IPS DF 4.7 (cell line): ENCODE measurements around the gene CUL4B.
"Not testable (repeated sequence)": the region's sequence is repeated elsewhere in the genome, so short reads cannot be mapped to it uniquely, and the experiment has no call there.

Source experiments
- DNase-seq: peaks from one replicate; pipeline ENCODE4 v3.0.0-alpha.2; 2013; ENCODE audit warnings: low spot score; ENCODE audit errors: extremely low read depth

Gene CUL4B

DNA sequence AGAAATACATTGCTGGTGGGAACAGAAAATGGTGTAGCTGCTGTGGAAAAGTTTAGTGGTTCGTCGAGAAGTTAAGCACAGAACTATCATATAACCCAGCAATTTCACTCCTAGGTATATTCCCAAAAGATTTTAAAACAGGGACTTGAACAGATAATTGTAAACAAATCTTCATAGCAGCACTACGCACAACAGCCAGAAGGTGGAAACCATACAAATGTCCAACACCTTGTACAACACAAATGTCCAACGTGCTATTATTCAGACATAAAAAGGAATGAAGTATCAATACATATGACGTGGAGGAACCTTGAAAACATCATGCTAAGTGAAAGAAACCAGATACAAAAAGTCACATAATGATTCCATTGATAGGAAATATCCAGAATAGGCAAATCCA is 37.9 kb downstream of the CUL4B start:
- no peak for DNase-seq

DNA sequence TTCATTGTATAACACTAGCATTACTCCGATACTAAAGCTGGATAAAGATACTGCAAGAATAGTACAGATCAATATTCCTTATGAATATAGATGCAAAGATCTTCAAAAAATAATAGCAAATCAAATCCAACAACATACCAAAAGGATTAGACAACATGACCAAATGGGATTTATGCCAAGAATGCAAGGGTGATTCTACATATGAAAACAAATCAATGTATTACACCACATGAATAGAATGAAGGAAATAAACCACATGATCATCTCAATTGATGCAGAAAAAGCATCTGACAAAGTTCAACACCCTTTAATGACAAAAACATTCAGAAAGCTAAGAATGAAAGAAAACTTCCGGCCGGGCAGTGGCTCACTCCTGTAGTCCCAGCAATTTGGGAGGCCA is 42.8 kb downstream of the CUL4B start:
- no peak for DNase-seq

DNA sequence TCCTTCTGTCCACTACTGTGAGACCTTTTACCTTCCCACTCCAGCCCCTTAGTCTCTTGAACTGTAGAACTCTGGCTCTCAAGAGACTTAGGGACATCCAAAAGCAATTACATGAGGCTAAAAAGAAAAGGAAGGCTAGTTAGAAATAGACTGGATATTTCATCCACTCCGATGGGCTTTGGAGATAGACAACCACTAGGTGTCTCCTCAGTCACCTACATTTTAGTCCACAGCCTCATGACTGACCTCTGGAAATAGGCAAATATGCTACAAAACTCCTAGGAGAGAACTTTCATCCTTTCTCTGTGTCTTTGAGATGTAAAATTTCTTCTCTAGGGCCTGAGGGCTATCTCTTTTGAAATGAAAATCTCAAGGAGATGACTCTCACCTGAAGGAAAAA is 46.5 kb downstream of the CUL4B start:
- peak; percentile 9 for DNase-seq

DNA sequence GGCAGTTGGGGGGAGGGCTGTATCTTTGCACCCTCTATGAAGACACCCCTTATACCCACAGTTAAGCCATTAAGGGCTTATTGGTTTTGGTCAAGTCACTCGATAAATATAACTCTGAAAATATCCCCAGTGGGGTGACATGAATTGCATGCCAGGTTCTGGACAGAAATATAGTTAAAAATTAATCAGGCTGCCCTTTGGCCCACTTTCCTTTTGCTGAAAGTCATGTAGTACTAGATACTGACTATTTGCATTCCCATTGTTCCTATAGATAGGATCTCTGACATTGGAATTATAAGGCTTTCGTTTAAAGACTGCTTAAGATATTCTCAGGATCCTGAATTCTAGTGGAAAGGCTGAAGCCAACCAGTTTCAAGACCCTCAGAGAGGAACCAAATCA is 48.1 kb downstream of the CUL4B start:
- no peak for DNase-seq

DNA sequence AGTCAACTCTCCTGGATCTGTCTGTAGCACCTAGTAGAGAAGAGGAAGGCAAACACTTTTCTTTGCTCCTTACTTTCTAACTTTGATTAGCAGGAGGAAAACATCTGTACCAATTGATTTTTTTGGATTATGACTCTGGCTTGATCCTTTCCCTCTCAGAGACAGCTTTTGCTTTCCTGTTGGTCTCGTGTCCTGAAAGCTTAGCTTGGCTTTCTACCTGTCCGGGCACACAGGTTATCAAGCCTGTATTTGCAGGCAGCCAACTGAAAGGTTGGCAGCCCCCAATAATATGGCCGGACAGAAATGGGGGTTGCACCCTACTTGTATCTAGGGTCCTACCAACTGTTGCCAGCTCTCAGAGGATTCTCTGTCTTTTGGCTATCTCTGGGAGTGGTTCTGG is 48.5 kb downstream of the CUL4B start:
- DNase-seq: no peak

DNA sequence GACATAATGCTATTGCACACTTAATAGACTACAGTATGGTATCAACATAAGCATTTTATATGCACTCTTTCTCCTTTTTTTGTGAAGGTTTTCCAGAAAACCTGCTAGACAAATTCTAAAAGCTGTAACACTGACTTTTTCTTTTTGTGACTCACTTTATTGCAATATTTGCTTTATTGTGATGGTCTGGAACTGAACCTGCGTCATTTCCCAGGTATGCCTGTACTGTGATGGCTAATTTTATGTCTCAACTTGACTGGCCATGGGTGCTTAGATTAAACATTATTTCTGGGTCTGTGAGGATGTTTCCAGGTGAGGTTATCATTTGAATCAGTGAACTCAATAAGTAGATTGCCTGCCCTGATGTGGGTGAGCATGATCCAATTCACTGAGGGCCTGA is 56.2 kb downstream of the CUL4B start:
- no peak for DNase-seq

DNA sequence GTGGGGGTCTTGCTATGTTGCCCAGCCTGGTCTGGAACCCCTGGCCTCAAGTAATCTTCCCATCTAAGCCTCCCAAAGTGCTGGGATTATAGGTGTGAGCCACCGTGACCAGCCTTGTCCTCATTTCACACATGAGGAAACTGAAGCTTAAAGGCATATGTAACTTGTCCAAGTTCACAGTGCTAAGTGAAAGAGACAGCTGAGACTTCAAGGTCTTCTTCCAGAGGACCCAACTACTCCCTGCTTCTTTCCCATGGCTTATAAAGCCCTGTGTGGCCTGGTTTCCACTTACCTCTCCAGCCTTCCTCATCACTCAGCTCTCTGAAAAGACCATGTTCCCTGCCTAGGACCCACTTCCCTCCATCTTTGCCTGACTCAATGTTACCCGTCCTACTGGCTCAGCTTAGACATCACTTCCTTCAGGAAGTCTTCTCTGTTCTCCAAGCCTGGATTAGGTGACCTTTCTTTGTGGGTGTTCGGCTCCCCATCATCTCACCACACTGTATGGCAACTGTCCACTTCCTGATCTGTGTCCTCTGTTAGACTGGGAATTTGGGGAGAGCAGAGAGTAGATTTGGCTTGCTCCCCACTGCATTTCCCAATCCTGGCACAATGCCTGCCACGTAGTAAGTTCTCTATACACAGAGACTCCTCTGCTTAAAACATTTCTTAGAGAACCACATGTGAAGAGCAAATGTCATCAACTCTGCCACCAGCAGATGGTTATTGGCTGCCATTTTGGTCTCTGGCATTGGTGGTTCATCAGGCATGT is 61.3 kb downstream of the CUL4B start:
- DNase-seq: no peak

DNA sequence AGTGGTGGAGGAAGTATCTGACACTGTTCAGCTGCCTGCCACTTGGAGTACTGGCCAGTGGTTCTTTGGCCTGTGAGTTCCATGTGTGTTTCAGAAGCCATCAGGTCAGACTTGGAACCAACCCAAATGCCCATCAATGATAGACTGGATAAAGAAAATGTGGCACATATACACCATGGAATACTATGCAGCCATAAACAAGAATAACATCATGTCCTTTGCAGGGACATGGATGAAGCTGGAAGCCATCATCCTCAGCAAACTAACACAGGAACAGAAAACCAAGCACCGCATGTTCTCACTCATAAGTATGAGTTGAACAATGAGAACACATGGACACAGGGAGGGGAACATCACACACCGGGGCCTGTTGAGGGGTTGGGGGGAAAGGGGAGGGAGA is 70.6 kb downstream of the CUL4B start:
- DNase-seq: not testable (repeated sequence)

DNA sequence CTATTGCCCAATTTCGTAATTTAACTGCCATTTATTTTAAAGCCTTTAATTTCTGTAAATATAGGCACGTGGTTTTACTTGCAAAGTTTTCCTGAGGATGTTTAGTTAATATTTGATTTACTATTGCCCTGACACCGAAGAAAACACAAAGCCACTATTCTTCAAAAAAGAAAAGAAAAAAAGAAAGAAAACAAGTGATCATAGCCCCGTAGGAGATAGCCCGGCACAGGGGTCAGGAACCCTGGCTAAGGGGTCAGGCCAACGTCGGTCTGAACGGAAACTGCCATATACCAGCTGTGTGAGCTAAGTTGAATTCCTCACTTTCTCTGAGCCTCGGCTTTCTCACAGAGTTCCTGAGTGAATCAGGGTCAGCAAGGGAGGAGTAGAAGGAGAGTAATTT is 74.0 kb downstream of the CUL4B start:
- no peak for DNase-seq

DNA sequence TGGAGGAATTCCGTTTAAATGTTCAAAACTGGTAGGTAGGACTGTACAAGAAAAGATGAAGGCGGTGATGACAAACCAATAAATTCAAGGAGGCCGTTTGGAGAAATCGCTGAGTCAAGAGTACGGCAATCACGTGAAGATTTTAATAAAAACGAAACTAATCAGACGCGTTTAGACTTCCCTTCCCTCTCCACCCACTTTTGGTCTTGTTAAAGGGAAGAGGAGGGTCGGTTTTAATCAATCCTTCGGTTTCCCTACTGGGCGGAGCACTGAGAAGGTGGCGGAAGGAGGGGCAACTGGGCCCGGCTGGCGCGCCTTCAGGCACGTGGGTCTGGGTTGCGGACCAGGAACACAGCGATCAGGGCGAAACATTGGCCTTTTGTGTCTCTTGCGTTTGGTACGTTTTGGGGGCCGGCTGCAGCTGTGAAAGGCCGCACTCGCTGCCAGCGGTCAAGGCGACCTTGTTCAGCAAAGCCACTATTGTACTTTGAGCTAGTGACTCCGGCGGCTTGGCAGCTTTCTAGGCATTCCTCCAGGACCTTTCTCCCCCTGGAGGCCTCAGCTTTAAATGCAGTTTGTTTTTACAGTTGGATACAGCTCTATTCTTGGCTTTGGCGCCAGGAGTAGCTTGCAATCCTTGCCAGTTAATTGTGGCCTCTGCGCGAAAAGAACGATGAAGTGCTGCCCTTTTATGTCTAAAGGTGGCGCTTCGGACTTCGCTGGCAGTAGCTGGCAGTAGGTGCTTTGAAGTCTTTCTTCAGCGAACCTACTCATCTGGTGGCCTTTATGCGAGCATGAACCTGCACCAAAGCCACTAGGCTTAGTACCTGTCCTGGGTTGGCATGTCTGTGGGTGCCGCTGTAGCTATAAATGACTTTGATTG is 74.9 kb downstream of the CUL4B start:
- DNase-seq: peak; percentile 30

DNA sequence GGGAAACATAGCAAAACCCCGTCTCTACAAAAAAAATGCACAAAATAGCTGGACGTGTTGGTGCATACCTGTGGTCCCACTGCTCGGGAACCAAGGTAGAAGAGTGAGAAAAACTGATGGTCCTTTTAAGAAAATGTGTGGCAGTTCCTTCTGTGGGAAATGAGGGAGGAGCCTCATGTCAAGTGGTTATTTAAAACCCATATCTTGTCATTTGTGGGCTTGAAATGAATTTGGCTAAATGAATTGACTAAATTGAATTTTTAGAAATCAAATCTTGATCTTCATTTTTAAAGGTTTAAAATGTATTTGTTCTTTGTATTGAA is 75.5 kb downstream of the CUL4B start:
- no peak for DNase-seq

DNA sequence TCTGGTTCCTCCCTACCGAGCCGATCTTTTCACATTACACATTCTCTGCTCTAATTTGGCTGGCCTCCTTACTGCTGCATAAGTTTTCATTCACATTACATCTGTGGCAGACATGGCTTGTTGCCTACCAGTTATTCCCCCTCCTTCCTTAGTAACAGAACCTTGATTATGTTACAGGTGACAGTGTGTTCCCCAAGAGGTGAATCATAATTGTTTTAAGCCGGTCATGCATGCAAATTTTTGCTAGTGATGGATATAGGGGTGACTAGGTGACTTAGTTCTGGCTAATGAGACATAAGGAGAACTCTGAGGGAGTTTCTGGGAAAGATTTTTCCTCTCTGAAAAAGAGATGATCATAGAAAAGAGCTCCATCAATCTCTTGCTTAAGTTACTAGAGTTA is 83.3 kb downstream of the CUL4B start:
- DNase-seq: no peak

DNA sequence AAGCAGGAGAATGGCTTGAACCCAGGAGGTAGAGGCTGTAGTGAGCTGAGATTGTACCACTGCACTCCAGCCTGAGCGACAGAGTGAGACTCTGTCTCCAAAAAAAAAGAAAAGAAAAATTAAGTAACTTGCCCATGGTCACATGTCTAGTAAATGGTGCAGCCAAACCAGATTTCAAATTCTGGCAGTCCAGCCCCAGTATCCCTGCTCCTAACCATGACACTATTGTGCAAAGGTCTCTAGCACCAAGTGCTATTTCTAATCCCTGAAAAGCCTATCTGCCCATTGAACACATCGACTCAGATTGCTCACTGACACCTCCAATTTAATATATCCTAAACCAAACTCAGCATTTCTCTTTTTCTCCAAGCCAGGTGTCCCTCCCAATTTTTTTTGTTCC is 84.0 kb downstream of the CUL4B start:
- no peak for DNase-seq

DNA sequence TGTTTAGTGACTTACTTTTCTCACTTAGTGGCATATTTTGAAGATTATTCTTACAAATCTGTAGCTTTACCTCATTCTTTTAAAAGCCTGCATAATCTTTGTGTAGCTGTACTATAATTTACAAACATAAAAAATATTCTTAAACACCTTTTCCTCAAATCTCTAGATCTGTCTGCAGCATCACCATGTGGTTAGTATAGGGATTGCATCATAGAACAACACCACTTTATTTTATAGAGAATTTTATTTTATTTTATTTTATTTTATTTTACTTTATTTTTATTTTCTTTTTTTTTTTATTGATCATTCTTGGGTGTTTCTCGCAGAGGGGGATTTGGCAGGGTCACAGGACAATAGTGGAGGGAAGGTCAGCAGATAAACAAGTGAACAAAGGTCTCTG is 85.3 kb downstream of the CUL4B start:
- not testable (repeated sequence) for DNase-seq
